ENCODE results near the gene AP3M1.

DNA sequence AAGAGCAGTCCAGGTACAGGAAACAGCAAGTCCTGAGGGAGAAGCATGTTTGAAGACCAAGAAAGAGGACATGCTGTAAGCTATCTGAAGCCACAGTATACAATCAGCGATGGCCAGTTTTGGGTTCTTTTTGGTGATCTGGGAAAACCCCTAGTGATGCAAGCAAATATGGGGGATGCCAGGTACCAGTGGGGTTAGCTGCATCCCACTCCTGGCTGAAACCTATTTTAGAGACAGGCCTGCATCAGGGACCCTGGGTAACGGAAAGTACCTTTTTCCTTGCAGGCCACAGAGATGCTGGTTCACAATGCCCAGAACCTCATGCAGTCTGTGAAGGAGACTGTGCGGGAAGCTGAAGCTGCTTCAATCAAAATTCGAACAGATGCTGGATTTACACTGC, 32.9 kb downstream of the AP3M1 start:
- TF ChIP-seq, protein P1, sequence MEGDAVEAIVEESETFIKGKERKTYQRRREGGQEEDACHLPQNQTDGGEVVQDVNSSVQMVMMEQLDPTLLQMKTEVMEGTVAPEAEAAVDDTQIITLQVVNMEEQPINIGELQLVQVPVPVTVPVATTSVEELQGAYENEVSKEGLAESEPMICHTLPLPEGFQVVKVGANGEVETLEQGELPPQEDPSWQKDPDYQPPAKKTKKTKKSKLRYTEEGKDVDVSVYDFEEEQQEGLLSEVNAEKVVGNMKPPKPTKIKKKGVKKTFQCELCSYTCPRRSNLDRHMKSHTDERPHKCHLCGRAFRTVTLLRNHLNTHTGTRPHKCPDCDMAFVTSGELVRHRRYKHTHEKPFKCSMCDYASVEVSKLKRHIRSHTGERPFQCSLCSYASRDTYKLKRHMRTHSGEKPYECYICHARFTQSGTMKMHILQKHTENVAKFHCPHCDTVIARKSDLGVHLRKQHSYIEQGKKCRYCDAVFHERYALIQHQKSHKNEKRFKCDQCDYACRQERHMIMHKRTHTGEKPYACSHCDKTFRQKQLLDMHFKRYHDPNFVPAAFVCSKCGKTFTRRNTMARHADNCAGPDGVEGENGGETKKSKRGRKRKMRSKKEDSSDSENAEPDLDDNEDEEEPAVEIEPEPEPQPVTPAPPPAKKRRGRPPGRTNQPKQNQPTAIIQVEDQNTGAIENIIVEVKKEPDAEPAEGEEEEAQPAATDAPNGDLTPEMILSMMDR (IDR thresholded peaks at IDR 0.05), result no peak
- TF ChIP-seq POLR2AphosphoS5 (IDR thresholded peaks at IDR 0.05), result no peak
- no peak for TF ChIP-seq EP300 (IDR thresholded peaks at IDR 0.05)

Measured in suprapubic skin (tissue), 4 donors.